Hematopoietic multipotent progenitor cell treated with erythropoietin and hydrocortisone succinate and interleukin-3 and kit ligand, for 17 days (in vitro differentiated cells): ENCODE results near the gene ACTC1.

Source experiments
- DNase-seq: peaks from one replicate; pipeline ENCODE4 v3.0.0-alpha.2; 2015; ENCODE audit warnings: low spot score

The ACTC1 gene

GRCh38 chr15:34799149-34800101, 4.1 kb upstream of the ACTC1 start:
- DNase-seq, result no peak

- no peak for DNase-seq
These were observed 1.6 kb upstream of the ACTC1 start for GRCh38 chr15:34796847-34797435.

- no peak for DNase-seq
These were observed 651 bp downstream of the ACTC1 start for GRCh38 chr15:34794590-34795206.

GRCh38 chr15:34793901-34794300, 1.4 kb downstream of the ACTC1 start:
- DNase-seq, result no peak

- no peak for DNase-seq
These were observed 2.3 kb downstream of the ACTC1 start for GRCh38 chr15:34793071-34793470.

DNA sequence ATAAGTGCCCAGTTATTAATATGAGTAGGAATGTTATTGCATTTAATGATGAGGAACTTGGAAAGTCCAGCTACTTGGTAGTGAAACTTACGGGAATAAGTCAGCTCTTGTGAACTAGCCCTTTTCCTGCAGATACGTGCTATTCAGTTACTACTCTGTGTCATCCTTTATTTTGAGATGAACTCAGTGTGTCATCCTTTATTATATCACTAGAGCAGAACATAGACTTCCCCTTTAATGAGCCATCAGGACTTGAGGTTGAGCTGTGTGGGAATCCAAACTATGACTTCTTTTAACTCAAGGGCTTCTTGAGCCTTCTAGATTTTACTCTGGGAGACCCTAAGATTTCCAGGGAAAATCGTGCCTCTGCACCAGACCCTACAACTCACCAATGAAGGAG, 3.6 kb downstream of the ACTC1 start:
- DNase-seq, result no peak

DNA sequence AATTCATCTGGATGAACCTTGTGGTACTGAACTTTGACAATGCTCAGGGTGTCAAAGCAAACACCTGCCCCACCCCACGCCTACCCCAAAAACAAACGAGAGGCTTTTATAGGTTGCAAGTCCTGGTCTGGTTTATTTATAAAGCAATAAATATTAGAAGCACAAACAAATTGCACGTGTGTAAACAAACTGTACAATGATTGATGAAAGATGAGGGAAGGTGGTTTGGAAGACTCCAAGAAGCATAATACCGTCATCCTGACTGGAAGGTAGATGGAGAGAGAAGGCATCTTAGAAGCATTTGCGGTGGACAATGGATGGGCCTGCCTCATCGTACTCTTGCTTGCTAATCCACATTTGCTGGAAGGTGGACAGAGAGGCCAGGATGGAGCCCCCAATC, 5.2 kb downstream of the ACTC1 start:
- DNase-seq, result no peak

DNA sequence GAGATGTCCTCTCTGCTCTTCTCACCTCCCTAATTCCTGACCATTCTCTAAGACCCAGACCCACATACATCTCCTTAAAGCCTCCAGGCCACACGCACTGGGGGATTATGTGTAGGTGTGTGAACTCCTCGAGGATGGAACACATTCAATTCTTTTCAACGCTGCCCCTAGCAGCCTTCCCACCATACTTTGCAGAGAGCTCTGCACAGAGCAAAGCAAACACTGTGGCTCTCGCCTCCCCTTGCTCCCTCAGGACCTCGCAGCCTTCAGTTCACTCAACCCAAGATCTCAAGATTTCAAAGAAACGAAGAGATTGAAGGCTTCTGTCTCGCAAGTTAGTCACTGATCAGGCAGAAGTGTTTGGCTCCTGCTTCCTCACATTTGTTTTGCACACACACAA, 6.0 kb downstream of the ACTC1 start:
- no peak for DNase-seq

- DNase-seq, result no peak
These were observed 9.1 kb downstream of the ACTC1 start for GRCh38 chr15:34786206-34786605.

GRCh38 chr15:34783991-34784390, 11.4 kb downstream of the ACTC1 start:
- no peak for DNase-seq

- DNase-seq, result no peak
These were observed 11.9 kb downstream of the ACTC1 start for GRCh38 chr15:34783431-34783830.

DNA sequence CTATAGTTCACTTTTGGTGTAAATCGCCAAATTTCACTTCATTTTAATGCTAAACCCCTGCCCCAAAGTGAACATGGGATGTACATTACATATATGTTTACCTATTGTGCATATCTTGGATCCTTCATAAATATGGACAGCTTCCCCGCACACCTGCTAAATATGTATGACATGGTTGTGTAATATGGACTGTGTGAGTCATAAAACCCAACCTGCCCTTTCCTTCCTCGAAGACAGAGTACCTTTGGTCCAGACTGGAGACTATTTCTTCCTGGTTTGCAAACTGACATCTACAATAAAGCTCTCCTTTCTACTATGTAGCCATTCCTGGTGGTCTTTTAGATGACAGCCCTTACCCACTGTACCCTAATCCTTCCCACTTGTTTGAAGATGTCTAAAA, 12.4 kb downstream of the ACTC1 start:
- DNase-seq, result no peak

- DNase-seq, result no peak
These were observed 14.6 kb downstream of the ACTC1 start for GRCh38 chr15:34780725-34781124.

GRCh38 chr15:34776606-34777105, 18.7 kb downstream of the ACTC1 start:
- no peak for DNase-seq

DNA sequence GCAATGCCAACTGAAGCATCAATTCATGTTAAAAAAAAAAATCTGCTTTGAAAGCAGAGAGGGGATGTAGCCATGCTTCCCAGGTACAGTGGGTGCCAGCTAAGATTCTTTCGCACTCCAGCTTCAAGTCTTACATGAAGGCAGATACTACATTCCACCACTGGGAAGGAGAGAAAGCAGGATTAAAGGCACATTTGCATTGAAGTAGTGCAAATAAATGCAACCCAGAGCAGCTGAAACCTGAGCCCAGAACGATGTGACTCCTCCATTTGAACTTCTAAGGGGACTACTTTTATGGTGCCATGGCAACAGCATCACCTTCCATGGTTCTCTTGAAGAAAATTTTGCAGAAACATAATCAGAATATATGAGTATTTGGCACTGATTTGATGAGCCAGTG, 21.4 kb downstream of the ACTC1 start:
- no peak for DNase-seq

DNA sequence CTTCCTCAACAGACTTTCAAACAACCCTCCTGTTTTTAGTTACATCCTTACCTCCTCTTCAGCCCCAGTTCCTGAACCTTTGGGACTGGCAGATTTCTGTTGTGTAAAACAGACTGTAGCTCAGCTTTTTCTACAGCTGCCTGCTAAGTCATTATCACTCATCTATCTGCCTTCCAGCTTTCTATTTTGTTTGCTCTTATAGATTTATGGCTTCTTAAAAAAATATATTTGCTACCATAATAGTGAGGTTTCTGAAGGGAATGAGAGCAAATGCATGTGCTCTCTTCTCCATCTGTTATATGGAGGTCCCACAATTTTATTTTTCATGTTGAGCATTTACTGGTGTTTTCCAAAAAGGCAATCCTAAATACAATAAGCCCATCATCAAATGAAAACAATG, 22.3 kb downstream of the ACTC1 start:
- no peak for DNase-seq

DNA sequence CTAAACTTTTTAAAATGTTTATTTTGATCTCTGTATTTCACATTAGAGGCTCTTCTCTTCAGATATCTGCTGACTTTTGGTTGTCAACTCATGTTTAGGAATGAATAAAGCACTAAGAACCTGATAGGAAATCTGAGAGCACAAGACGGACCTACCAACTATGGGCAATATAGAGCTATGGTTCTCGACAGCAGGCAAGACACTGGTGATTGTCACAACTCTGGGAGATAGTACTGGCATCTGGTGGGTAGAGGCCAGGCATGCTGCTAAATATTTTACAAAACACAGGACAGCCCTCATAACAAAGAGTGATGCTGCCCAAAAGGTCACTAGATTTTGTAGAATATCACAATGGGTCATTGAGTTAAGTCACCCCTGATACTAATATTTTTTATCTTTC, 23.0 kb downstream of the ACTC1 start:
- no peak for DNase-seq

DNA sequence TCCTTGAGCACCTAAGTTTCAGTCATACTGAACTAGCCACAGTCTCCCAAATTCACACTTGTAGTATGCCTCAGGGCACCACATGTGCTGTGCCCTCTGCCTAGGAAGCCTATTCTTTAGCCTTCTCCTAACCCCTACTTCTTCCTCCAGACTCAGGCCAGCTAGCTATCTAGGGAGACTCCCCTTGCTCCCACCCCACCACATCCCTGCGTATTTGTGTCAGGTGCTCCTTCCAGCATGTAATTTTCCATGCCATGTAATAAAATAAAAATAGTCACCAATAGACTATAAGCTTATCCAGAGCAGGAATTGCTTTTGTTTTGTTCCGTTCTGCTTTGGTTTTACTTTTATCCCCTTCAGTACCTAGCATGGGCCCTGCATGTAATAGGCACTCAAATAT, 25.6 kb downstream of the ACTC1 start:
- DNase-seq, result no peak

DNA sequence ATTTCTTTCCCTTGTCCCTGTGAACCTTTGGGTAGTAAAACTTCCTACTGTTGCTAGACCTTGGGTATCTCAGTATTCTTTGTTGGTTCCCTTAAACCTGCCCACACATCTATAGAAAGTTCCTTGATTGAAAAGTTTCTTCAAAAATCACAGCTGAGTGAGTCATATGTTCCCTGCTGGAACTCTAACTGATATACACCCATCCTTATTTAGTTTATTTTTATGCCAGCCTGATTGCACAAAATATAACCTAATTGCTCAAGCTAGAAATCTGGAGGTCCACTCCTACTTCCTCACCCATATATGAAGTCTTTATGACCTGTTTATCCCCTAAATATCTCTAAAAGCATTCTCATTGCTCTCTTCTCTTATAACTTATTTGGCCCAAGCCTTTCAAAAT, 26.8 kb downstream of the ACTC1 start:
- no peak for DNase-seq

DNA sequence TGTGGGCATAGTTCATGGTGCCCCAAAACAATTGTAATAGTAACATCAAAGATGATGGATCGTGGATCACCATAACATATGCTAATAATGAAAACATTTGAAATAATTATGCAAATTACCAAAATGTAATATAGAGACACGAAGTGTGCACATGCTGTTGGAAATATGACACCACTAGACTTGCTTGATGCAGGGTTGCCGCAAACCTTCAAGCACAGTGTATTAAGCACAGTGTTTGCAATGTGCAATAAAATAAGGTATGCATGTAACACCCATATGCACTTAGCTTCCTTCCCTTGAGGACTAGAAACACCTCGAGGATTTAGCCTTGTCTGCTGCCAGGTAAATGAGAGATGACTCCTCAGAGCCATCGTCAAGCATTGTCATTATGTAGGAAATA, 29.6 kb downstream of the ACTC1 start:
- DNase-seq, result no peak

GRCh38 chr15:34760909-34761308, 34.4 kb downstream of the ACTC1 start:
- DNase-seq, result no peak

- no peak for DNase-seq
These were observed 35.4 kb downstream of the ACTC1 start for GRCh38 chr15:34759992-34760391.

DNA sequence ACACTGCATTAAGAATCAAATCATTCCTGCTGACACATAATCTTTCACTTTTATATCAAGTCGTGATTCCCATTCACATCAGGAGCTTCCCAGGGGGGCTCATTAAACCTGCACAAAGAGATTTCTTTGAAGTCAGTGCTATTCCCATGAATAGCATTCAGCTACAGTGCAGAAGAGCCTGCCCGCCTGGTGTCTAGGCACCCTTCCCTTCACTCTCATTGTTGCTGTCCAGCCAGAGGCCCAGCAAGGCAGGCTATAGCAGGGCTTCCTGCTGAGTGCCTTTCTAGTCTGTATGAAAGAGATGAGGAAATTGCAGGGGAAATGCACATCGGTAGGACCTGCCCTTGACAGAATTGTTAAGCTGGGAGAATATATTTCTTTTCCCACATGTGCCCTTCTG, 36.0 kb downstream of the ACTC1 start:
- DNase-seq, result no peak
